Measurements from ENCODE around the gene RNF121.
A peak's percentile ranks its signal among the peaks of the same experiment; 100 is the strongest.
"Not testable (repeated sequence)": the region's sequence is repeated elsewhere in the genome, so short reads cannot be mapped to it uniquely, and the experiment has no call there.

Gene RNF121

DNA sequence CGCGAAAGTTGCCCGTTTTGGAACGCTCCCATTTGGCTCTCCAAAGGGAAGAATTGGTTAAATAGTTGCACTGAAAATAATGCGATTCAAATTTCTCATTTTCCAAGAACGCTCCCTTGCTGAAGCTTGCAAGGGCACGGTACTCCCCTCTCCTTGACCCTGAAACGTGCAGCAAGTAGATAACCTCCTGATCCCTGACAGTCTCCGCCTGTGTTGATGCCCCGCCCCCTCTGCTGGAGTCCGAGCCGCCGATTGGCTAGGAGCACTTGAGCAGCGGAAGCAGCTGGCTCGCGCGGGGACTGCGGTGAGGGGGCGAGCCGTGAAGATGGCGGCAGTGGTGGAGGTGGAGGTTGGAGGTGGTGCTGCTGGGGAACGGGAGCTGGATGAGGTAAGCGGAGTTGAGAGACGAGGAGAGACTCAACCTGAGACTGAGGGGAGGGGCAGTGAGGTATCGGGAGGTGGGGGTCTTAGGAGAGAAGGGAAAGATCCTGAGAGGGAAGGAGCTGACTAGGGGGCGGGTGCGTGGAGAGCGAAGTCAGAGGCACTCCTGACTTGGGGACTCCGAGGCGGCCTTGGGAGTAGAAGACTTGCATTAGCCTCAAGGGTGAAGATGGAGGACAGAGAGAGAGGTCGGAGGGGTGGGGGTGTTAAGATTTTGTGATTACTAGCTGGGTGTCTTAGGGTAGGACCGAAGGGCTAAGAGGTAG is at the start of gene RNF121:
RNF121 (plus strand) TSS at position 310 of the 707 bp plus-strand sequence; CDS start at position 326, 16 bp downstream.
- peak; percentile 96 to 98 (median 98) for DNase-seq

DNA sequence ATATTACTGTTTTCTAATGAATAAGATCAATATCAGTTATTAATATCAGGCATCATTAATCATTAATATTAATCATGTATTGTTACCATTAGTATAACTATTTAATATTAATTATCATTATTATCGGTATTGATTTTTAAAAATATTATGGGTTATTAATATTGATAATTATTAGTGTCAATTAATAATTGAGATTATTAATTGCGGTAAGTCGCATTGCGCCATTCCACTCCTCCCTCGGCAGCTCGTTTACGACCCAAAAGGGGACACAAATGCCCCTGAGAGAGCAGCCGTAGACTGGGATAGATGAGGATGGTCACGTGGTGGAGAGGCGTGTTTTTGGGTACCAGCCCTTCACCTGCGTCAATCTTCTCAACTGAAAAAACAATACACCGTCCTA is 43.0 kb upstream of the RNF121 start:
- not testable (repeated sequence) for DNase-seq

DNA sequence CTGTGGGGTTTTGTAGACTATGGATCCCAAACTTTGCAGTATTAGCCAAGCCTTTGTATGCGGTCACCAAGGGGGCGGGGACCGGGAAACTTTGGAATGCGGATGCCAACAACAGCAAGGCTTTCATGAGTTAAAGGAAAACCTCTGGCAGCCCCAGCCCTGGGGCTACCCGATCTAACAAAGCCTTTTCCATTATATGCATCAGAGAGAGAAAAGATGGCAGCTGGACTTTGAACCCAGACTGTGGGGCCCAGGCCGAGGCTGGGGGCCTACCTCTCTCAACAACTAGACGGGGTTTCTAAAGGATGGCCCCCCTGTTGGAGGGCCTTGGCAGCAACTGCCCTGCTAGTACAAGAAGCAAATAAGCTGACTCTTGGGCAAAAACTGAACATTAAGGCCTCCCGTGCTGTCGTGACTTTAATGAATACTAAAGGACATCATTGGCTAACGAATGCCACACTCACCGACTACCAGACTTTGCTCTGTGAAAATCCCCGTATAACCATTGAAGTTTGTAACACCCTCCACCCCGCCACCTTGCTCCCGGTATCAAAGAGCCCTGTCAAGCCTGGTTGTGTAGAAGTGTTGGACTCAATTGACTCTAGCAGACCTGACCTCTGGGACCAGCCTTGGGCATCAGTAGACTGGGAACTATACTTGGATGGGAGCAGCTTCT is 40.4 kb upstream of the RNF121 start:
- DNase-seq: not testable (repeated sequence)

DNA sequence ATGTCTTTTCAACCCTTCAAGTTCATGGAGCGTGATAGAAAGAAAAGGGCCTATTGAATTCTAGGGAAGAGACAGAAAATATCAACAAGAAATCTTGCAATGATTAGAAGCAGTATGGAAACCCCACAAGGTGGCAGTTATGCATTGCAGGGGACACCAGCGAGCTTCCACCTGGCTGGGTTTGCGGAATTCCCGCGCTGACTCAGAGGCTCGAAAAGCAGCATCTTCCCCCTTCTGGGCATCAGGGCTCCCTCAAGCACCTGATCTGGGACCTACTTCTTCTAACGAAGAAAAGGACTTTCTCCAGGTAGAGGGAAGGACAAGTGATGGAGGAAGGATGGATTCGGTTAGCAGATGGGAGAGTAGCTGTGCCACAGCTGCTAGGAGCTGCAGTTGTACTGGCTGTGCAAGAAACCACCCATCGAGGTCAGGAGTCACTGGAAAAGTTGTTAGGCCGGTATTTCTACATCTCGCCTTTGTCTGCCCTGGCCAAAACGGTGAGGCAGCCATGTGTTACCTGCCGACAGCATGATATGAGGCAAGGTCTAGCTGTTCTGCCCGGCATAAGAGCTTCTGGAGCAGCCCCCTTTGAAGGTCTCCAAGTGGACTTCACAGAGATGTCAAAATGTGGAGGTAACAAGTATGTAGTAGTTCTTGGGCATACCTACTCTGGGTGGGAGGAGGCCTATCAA is 39.5 kb upstream of the RNF121 start:
- DNase-seq: not testable (repeated sequence)

DNA sequence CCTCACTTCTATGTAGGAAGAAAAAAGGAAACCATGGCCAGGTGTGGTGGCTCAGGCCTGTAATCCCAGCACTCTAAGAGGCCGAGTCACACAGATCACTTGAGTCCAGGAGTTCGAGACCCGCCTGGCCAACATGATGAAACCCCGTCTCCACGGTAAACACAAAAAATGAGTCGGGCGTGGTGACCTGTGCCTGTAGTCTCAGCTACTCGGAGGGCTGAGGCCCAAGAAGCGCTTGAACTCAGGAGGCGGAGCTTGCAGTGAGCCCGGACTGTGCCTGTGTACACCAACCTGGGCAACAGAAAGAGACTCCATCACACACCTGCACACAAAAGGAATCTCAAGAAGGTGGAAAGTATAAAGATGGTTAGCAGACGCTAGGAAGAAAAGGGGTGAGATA is 32.9 kb upstream of the RNF121 start:
- no peak for DNase-seq

DNA sequence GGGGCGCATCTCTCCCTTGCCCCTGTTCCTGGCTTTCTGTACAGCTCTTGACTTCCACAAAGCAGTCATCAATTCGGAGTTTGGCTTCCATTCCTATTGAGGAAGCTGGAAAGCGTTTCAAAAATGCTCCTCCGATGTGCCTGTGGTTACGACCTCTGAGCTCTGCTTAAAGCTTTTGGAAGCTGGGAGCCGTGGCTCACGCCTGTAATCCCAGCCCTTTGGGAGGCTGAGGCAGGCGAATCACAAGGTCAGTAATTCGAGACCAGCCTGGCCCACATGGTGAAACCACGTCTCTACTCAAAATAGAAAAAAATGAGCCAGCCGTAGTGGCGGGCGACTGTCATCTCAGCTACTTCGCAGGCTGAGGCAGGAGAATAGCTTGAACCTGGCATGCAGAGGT is 27.7 kb upstream of the RNF121 start:
- not testable (repeated sequence) for DNase-seq

DNA sequence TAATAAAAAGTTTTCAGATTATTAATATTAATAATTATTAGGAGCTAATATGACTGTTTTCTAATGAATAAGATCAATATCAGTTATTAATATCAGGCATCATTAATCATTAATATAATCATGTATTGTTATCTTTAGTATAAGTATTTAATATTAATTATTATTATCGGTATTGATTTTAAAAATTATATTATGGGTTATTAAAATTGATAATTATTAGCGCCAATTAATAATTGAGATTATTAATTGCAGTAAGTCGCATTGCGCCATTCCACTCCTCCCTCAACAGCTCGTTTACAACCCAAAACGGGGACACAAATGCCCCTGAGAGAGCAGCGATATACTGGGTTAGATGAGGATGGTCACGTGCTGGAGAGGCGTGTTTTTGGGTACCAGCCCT is 20.6 kb upstream of the RNF121 start:
- DNase-seq: no peak

DNA sequence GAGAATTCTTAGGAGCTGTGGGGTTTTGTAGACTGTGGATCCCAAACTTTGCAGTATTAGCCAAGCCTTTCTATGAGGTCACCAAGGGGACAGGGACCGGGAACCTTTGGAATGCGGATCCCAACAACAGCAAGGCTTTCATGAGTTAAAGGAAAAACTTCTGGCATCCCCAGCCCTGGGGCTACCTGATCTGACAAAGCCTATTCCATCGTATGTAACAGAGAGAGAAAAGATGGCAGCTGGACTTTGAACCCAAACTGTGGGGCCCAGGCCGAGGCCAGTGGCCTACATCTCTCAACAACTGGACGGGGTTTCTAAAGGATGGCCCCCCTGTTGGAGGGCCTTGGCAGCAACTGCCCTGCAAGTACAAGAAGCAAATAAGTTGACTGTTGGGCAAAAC is 18.1 kb upstream of the RNF121 start:
- not testable (repeated sequence) for DNase-seq

DNA sequence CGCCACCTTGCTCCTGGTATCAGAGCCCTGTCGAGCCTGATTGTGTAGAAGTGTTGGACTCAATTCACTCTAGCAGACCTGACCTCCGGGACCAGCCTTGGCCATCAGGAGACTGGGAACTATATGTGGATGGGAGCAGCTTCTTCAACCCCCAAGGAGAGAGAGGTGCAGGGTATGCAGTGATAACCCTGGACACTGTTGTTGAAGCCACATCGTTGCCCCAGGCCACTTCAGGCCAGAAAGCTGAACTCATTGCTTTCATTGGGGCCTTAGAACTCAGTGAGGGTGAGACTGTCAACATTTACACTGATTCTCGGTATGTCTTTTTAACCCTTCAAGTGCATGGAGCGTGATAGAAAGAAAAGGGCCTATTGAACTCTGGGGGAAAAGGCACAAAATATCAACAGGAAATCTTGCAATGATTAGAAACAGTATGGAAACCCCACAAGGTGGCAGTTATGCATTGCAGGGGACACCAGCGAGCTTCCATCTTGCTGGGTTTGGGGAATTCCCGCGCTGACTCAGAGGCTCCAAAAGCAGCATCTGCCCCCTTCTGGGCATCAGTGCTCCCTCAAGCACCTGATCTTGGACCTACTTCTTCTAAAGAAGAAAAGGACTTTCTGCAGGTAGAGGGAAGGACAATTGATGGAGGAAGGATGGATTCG is 17.4 kb upstream of the RNF121 start:
- DNase-seq: peak; percentile 28 to 47 (median 38)

DNA sequence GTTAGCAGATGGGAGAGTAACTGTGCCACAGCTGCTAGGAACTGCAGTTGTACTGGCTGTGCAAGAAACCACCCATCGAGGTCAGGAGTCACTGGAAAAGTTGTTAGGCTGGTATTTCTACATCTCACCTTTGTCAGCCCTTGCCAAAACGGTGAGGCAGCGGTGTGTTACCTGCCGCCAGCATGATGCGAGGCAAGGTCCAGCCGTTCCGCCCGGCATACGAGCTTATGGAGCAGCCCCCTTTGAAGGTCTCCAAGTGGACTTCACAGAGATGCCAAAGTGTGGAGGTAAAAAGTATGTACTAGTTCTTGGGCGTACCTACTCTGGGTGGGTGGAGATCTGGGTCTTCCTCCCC is 16.9 kb upstream of the RNF121 start:
- not testable (repeated sequence) for DNase-seq

DNA sequence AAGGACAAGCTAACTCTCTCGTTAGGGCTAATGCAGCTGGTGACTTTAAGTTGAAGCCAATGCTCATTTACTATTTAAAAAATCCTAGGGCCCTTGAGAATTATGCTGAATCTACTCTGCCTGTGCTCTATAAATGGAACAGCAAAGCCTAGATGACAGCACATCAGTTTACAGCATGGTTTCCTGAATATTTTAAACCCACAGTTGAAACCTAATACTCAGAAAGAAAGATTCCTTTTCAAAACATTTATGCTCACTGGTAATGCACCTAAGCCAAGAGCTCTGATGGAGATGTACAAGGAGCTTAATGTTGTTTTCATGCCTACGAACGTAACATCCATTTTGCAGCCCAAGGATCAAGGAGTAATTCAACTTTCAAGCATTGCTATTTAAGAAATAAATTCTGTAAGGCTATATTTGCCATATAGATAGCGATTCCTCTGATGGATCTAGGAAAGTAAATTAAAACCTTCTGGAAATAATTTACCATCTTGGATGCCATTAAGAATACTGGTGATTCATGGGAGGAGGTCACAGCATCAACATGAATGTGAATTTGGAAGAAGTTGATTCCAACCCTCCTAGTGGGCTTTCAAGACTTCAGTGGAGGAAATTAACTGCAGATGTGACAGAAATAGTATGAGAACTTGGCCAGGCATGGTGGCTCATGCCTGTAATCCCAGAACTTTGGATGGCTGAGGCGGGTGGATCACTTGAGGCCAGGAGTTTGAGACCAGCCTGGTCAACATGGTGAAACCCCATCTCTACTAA is 14.9 kb upstream of the RNF121 start:
- DNase-seq: no peak

DNA sequence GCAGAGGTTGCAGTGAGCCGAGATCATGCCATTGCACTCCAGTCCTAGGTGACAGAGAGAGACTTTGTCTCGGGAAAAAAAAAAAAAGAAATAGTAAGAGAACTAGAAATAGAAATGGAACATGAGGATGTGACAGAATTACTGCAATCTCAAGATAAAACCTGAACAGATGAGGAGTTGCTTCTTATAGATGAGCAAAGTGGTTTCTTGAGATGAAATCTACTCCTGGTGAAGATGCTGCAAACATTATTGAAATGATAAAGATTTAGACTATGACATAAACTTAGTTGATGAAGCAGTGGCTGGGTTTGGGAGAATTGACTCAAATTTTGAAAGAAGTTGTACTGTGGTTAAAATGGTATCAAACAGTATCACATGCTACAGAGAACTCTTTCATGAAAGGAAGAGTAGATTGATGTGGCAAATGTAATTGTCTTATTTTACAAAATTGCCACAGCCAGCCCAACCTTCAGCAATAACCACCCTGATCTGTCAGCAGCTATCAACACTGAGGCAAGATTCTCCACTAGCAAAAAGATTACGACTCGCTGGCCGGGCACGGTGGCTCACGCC is 14.1 kb upstream of the RNF121 start:
- DNase-seq: no peak

DNA sequence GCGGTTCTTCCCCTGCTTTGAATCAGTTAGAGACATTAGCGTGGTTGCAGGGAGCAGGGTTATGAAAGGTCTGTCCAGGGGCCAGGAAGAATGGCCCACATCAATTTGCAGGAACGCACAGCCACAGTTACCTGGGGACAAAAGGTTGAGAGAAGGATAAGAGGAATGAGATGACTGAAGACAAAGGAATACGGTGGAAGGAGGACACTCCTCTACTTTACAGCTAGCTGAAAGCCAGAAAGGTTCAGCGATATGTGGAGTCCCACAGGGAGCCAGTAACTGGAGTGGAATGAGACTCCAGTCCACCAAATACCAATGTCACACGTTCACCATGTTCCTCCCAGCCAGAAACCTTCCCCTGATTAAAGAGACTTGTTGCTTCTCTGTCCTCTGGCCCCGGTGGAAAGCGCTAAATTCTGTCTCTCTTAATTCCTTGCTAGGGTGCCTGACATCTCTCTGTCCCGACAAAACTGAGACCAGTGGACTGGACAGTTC is 11.2 kb upstream of the RNF121 start:
- no peak for DNase-seq

DNA sequence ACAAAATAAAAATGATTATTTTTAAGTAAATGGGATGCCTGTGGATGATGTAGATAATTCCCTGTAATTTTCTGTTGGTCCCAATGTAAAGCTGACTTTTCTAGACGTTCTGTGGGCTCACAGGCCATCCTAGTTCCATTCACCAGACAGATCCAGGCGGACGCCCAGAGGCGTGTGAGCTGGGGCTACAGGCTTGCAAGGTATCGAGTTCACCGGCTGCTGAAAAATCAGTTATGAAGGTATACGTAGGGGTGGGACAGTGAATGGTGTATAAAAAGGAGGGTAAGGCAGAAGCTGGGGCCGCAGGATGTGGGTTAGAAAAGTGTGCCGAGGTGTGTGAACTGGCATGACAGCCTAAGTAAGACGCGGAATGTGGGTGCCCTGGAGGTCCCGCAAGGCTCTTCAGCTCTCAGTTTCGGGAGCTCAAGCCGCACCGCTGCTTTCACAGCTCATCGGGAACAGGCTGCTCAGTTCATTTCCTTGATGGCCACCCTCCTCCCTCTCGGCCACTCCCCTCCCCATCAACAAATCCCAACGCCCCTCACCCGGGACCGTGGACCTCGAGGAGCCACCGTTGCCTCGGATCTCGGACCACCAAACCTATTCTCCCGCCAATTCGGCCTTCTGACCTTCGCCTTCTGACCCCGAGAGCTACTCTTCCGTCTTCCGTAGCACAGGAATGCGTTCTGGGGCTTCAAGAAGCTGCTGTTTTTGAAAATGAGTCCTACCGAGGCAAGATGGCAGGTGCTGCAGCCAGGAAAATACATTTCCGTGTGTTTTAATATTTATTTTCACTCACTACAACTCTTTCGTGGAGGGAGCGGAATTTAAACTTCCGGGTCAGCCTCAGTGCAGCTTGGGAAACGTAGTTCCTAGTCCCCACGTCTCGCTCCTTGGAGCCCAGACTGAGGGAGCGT is 768 bp upstream of the RNF121 start, which contains the start of gene XNDC1N:
XNDC1N (minus strand) TSS at position 775 of the 917 bp plus-strand sequence. CDS start 5,241 bp downstream, outside the sequence.
- DNase-seq: peak; percentile 82 to 91 (median 89)

DNA sequence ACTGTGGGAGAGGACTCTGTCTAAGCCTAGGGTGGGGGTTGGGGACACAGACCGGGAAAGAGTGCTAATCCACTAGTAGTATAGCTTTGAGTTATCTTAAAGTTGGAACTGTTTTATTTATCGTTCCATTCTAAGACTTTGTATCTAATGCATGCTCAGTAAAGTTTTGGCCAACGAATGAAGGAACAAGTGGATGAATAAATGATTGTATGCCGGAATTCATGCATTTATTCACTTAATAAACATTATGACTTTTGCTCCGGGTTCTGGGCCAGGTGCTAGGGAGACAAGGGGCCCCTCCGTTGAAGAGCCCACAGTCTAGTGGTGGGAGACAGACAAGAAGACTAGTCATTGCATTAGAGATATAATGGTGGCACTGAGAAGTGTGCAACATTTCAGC is 645 bp downstream of the RNF121 start:
- peak in 1 of 3 donors; percentile 6 for DNase-seq

DNA sequence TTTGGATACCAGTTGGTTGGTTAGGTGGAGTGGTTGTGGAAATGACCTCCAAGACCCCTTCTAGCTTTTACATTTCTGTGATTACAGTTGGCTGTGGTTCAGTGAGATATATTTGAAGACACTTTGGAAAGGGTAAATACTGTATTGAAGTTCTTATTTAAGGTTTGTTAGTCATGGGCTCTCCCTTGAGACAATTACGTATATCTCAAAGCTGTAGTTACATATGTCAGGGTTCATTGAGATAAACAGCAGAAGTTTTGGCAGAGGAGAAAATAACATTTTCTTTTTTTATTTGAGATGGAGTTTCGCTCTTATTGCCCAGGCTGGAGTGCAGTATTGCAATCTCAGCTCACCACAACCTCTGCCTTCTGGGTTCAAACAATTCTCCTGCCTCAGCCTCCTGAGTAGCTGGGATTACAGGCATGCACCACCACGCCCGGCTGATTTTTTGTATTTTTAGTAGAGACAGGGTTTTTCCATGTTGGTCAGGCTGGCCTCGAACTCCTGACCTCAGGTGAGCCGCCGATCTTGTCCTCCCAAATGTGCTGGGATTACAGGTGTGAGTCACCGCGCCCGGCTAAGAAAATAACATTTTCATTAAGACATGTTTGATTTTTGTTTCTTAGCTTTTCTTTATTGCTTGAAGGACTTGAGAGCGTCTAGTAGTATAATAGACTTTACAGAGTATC is 1.9 kb downstream of the RNF121 start:
- DNase-seq: no peak

DNA sequence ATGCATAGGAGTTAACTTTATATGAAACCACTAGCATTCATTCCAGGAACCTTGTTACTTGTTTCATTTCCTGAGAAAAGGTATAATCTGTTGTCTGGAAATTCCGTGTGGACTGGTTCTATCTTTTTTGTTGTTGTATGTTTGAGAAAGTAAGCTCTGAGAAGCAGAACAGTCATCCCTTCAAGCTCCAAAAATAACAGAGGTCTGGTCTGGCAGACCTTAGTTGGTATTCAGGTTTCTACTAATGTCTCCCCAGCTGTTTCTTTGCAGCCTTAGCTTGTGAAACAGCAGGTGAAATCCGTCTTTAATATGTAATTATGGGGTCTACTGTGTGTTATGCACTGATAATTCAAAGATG is 2.4 kb downstream of the RNF121 start:
- DNase-seq: no peak

DNA sequence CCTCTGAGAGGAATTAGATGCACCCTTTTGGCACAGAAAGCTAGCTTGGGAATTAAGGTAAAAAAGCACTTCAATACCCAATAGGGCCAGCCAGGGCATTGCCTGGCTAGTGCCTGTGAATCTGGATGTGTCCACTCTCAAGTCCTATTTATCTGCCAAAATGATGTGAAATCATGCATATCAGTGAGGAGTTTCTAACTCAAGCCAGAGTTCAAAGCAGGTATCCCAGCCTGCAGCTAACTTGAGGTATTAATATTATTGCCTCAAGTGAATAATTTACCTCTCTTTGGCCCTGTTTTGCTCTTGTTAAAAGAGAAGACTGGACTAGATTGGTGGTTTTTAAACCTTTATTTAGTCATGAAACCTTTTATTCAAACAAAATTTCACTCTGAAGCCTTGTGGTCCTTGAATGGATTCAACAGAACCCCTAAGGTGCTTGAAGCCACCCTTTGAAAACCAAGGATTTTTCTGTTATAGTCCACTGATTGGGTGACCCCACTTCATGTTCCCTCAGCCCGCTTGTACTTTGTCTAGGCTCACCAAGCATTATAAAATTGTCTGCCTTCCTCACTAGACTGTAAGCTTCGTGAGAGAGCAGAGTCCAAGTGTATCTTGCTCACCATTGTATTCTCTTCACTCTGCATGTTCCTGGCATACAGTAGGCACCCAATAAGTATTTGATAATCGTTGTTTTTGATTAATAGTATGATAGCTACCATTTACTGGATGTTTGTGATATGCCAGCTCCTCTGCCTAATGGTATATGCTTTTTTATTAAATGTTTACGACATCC is 4.5 kb downstream of the RNF121 start:
- no peak for DNase-seq

DNA sequence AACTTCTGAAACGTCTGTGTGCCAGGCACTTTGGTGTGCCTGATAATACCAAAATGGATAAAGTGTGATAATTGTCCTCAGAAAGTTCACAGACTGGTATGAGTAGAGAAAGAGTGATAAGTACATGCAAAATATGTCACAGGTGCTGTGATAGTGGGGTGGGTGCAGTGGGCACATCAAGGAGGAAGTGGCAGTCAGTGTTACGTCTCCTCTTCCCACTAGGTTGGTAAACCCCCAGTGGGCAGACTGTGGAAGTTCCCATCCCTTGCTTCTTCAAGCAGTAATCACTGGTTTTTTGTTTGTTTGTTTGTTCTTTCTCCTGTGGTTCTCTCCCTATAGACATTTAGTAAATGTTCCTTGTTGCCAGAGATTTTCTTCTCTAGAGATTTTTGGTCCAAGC is 5.4 kb downstream of the RNF121 start:
- peak; percentile 72 to 79 (median 74) for DNase-seq
